Ovary (tissue), 3 donors: ENCODE results near the gene GRID1.

Source experiments
- CTCF ChIP-seq, 3 donors: fragments of 450-650 bp in 2 of 3; fragments of 200-600 bp in 1 of 3; IDR thresholded peaks; one replicate each; pipeline versions ENCODE4 v1.5.1 to v1.8.0; 2016 to 2022; ENCODE audit warnings: antibody characterized with exemption in 3 of 3, mild to moderate bottlenecking in 1 of 3
- POLR2A ChIP-seq: fragments of 450-650 bp; IDR thresholded peaks from one replicate; pipeline ENCODE4 v1.6.1; 2017; ENCODE audit warnings: antibody characterized with exemption, mild to moderate bottlenecking, moderate library complexity
- donor health status: DM: no; HTN: no; CAD: no.

DNA sequence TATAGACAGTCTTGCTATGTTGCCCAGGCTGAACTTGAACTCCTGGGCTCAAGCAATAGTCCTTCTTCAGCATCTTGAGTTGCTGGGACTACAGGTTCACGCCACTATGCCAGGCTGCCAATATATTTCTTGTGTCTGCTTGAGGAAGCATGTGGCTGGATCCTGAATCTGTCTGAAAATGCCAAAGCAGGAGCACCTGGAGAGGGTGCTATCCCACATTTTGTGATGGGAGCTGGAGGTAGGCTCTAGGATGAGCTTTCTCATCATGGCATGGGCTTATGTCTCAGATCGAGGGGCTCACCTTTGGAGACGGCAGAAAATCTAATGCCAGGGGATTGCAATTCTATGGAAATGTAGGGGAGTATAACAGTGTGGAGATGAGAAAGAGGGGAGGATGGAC is 744.2 kb downstream of the GRID1 start:
- TF ChIP-seq CTCF (IDR thresholded peaks at IDR 0.05) (no peak), POLR2A (no peak)
